Liver (tissue), 9 donors: ENCODE measurements around the gene TMIGD1. TPM values are rescaled to one million over a fixed set of nuclear protein-coding genes. Genes with fewer than 3 reads are reported as not detected.

Source experiments
- DNase-seq: peaks from one replicate; pipeline ENCODE4 v3.0.0-alpha.2; 2017; ENCODE audit warnings: low spot score
- H3K27ac ChIP-seq, 2 donors: one replicate each; pipeline ENCODE4 v1.7.0; 2013; ENCODE audit warnings: inconsistent platforms in 2 of 2, low read length in 2 of 2, control low read depth in 1 of 2, low read depth in 1 of 2, mild to moderate bottlenecking in 1 of 2
- H3K27me3 ChIP-seq, 4 donors: one replicate each; pipeline versions ENCODE4 v1.6.1 to v1.7.0; 2013; ENCODE audit warnings: low read length in 3 of 4, inconsistent platforms in 1 of 4, mild to moderate bottlenecking in 1 of 4, moderate library complexity in 1 of 4; ENCODE audit not compliant: control insufficient read depth in 4 of 4, insufficient read depth in 4 of 4
- H3K36me3 ChIP-seq, 4 donors: one replicate each; pipeline versions ENCODE4 v1.6.1 to v1.7.0; 2013; ENCODE audit warnings: low read length in 3 of 4, mild to moderate bottlenecking in 3 of 4, low read depth in 1 of 4, moderate library complexity in 1 of 4; ENCODE audit not compliant: control insufficient read depth in 4 of 4, insufficient read depth in 3 of 4
- H3K4me1 ChIP-seq, 4 donors: one replicate each; pipeline versions ENCODE4 v1.6.1 to v1.7.0; 2013; ENCODE audit warnings: low read length in 3 of 4, mild to moderate bottlenecking in 3 of 4, moderate library complexity in 1 of 4; ENCODE audit not compliant: control insufficient read depth in 4 of 4, insufficient read depth in 4 of 4
- H3K4me3 ChIP-seq, 3 donors: one replicate each; pipeline versions ENCODE4 v1.6.1 to v1.7.0; 2013; ENCODE audit warnings: low read length in 3 of 3, control low read depth in 1 of 3, low read depth in 1 of 3, mild to moderate bottlenecking in 1 of 3
- H3K9ac ChIP-seq, 2 donors: one replicate each; pipeline ENCODE4 v1.7.0; 2013; ENCODE audit warnings: low read length in 2 of 2, mild to moderate bottlenecking in 2 of 2, moderate library complexity in 2 of 2, control low read depth in 1 of 2, low read depth in 1 of 2
- H3K9me3 ChIP-seq, 4 donors: one replicate each; pipeline versions ENCODE4 v1.6.1 to v1.7.0; 2013; ENCODE audit warnings: low read length in 3 of 4; ENCODE audit not compliant: control insufficient read depth in 4 of 4
- EGR1 ChIP-seq, 2 donors: IDR thresholded peaks; 2 replicates each; pipeline ENCODE4 v1.6.1; 2016 to 2018; ENCODE audit warnings: antibody characterized with exemption in 2 of 2, low read depth in 2 of 2
- GABPA ChIP-seq, 2 donors: IDR thresholded peaks in 1 of 2; conservative IDR thresholded peaks in 1 of 2; 2 replicates each; pipeline ENCODE4 v1.6.1; 2016; ENCODE audit warnings: antibody characterized with exemption in 2 of 2, mild to moderate bottlenecking in 1 of 2, moderate library complexity in 1 of 2
- HNF4G ChIP-seq: IDR thresholded peaks from 2 replicates; pipeline ENCODE4 v1.6.1; 2016; ENCODE audit warnings: antibody characterized with exemption
- JUND ChIP-seq, 2 donors: IDR thresholded peaks; 2 replicates each; pipeline ENCODE4 v1.6.1; 2016; ENCODE audit warnings: antibody characterized with exemption in 2 of 2
- RAD21 ChIP-seq, 2 donors: IDR thresholded peaks; 2 replicates each; pipeline ENCODE4 v1.6.1; 2016; ENCODE audit warnings: antibody characterized with exemption in 2 of 2, mild to moderate bottlenecking in 2 of 2
- RXRA ChIP-seq, 2 donors: IDR thresholded peaks; 2 replicates each; pipeline ENCODE4 v1.6.1; 2017 to 2018; ENCODE audit warnings: antibody characterized with exemption in 2 of 2, mild to moderate bottlenecking in 1 of 2
- SP1 ChIP-seq: IDR thresholded peaks from 2 replicates; pipeline ENCODE4 v1.6.1; 2018; ENCODE audit warnings: antibody characterized with exemption, mild to moderate bottlenecking
- TAF1 ChIP-seq: conservative IDR thresholded peaks from 2 replicates; pipeline ENCODE4 v1.6.1; 2016; ENCODE audit warnings: antibody characterized with exemption, mild to moderate bottlenecking
- YY1 ChIP-seq: IDR thresholded peaks from 2 replicates; pipeline ENCODE4 v1.6.1; 2016; ENCODE audit warnings: antibody characterized with exemption, mild to moderate bottlenecking
- WGBS: extraction: QIAGEN DNeasy Blood & Tissue Kit; methylation state at CpG from one replicate; pipeline ENCODE4 v1.1.7; 2013; 5-methylcytosine and 5-hydroxymethylcytosine counted together
- polyA plus RNA-seq, 2 donors: library from polyadenylated mRNA; stranded (reverse) in 1 of 2; unstranded in 1 of 2; fragments of 200-250 nt in 1 of 2; fragments of >200 nt in 1 of 2; fragmentation: Nextera tagmentation in 1 of 2; extraction: Ambion mirVana in 1 of 2; gene quantifications; one replicate each; pipeline versions ENCODE4 v1.2.1 to v1.2.3, GENCODE V29; 2013 to 2015
- total RNA-seq, 2 donors: library from RNA; depleted of rRNA; stranded (reverse); fragments of >200 nt; gene quantifications; one replicate each; pipeline ENCODE4 v1.2.3, GENCODE V29; 2014
- TF ChIP-seq, protein P1 (sequence below): IDR thresholded peaks from 2 replicates; pipeline ENCODE4 v1.6.1; 2016; ENCODE audit warnings: antibody characterized with exemption
- TF ChIP-seq, protein P2 (sequence below): IDR thresholded peaks from 2 replicates; pipeline ENCODE4 v1.6.1; 2016; ENCODE audit warnings: antibody characterized with exemption
- TF ChIP-seq, protein P3 (sequence below): IDR thresholded peaks from 2 replicates; pipeline ENCODE4 v1.6.1; 2016; ENCODE audit warnings: antibody characterized with exemption
- TF ChIP-seq, protein P4 (sequence below): IDR thresholded peaks from 2 replicates; pipeline ENCODE4 v1.6.1; 2016; ENCODE audit warnings: antibody characterized with exemption, mild to moderate bottlenecking
- donor health status: healthy.
- donor health status: healthy.
- donor health status: healthy.
- donor health status: healthy.
- donor health status: healthy.

TMIGD1 gene
- total and polyA plus RNA-seq, 4 donors: not detected

DNA sequence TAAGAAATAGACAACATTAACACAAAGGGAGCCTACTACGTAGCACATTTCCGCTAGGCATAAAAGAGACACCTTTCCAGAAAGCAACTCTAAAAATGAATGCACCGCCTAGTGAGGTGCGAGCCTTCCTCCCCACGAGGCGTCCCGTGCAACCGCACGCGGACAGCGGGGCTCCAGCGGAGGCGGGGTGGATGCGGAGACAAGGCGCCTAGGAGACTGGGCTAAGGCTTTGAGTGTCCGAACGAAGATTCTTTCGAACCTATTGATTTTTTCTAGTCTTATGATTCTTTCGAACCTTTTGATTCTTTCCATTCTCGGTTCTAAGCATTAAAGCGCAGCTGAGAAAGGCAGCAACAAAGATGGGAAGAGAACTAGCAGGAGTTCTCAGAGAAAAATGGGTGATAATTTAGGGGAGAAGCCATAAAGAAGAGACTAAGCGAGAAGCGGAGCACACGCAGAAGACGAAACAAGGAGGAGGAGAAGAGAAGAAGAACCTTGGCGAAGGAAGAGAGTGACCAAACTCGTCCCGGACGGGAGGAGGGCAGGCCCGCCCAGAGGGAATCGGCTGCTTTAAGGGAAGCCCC is 44.5 kb upstream of the TMIGD1 start:
- peak; percentile 42 for DNase-seq
- peak overlapping the region; percentile 75 to 98 (median 76) for H3K4me3 ChIP-seq
- no peaks in the 10 kb centered on the region for H3K36me3 ChIP-seq
- peaks cover 3 to 30% (median 14%) of the 10 kb centered on the region in 4 donors for H3K4me1 ChIP-seq
- peak in 1 of 2 donors; percentile 3 for TF ChIP-seq RAD21 (IDR thresholded peaks at IDR 0.05)
- TF ChIP-seq, protein P1, sequence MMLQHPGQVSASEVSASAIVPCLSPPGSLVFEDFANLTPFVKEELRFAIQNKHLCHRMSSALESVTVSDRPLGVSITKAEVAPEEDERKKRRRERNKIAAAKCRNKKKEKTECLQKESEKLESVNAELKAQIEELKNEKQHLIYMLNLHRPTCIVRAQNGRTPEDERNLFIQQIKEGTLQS: no peak
- TF ChIP-seq, protein P2, sequence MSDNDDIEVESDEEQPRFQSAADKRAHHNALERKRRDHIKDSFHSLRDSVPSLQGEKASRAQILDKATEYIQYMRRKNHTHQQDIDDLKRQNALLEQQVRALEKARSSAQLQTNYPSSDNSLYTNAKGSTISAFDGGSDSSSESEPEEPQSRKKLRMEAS: peak; percentile 74
- peak overlapping the region; percentile 53 to 83 for H3K27ac ChIP-seq
- H3K9me3 ChIP-seq: no peaks in the 10 kb centered on the region
- H3K27me3 ChIP-seq: no peaks in the 10 kb centered on the region
- peak overlapping the region in 1 of 2 donors; percentile 45 for H3K9ac ChIP-seq
- WGBS: 13% methylated on average over 31 of the region's 31 CpGs

DNA sequence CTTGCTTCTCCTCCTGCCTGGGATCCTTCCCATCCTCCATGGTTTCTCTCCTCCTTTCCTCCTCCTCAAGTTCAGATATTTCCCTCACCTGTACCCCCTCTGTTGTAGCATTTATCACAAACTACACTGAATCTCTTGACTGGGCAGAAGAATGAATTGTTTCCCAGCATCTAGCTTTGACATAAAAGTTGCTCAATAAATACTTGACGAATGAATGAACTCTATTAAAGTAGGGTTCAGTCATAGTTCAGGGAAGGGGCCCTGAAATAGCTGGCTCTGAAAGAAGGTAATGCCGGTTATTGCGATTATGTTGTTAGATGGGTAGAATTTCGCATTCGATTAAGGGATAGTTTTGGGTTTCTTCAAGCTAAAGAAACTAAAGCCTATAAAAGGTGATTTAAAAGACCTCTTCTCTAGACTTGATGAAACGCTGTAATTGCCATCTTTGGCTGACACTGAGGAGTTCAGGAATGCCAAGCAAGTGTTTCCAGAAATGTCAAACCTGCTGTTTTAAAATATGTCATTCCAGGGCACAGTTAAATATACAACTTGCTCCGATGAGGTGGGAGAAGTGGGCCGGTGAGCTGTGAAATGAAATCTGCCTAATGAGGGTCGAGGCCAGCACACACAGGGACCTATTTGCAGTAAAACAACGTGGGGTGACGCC is 43.9 kb upstream of the TMIGD1 start:
- DNase-seq: no peak
- peaks cover 2 to 28% (median 14%) of the 10 kb centered on the region in 4 donors for H3K4me1 ChIP-seq
- peak overlapping the region in 1 of 3 donors; percentile 98 for H3K4me3 ChIP-seq
- H3K9ac ChIP-seq: no peak overlapping the region
- H3K36me3 ChIP-seq: no peaks in the 10 kb centered on the region
- no peak overlapping the region for H3K27ac ChIP-seq
- TF ChIP-seq JUND (IDR thresholded peaks at IDR 0.05) (no peak), RAD21 (IDR thresholded peaks at IDR 0.05) (no peak), TAF1 (no peak), RXRA (IDR thresholded peaks at IDR 0.05) (no peak)
- TF ChIP-seq, protein P1: no peak
- TF ChIP-seq, protein P2: no peak
- H3K27me3 ChIP-seq: no peaks in the 10 kb centered on the region
- WGBS: 78% methylated on average over 11 of the region's 11 CpGs
- H3K9me3 ChIP-seq: no peaks in the 10 kb centered on the region

DNA sequence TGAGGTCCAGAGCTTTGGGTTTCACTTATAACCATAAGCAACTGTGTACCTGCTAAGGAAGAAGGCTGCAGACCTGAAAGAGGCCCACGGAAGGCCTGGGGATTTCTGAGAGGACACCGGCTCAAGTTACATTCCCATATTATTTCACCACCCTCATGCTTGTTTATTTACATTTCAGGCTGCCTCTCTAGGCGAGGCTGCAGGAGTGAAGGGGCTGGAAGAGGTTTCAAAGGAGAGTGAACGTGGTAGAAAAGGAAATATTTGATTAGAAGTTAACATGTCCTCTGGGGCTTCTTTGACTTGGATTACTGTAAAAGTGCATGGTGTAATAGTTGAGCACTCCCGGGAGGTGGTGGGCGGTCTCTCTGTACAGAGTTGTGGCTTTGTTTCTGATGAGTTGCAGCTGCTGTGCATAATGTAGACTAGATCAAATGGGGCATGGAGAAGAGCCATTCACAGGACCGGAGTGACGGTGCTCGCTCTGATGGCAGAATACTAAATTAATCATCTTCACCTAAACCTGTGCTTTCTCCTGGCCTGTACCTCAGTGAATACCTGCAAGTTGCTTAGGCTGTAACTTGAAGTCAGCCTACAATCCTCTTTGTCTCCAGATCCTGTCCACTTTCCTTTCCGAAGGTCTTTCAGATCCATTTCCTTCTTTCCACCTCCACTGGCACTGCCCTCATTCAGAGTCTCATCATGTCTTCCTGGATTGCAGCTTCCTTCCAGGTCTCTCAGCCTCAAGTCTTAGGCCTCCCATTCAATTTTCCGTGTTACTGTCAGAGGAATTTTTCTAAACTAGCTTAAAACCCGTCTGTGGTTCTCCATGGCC is 43.0 kb upstream of the TMIGD1 start:
- H3K27ac ChIP-seq: no peak overlapping the region
- no peaks in the 10 kb centered on the region for H3K9me3 ChIP-seq
- H3K4me3 ChIP-seq: no peak overlapping the region
- H3K4me1 ChIP-seq: peaks cover 2 to 27% (median 14%) of the 10 kb centered on the region in 4 donors
- no peak for TF ChIP-seq TAF1
- no peak for TF ChIP-seq HNF4G
- no peak for TF ChIP-seq JUND (IDR thresholded peaks at IDR 0.05)
- TF ChIP-seq EGR1 (IDR thresholded peaks at IDR 0.05; ENCODE audit: low read depth in 2 of 2): no peak
- no peak for TF ChIP-seq SP1
- TF ChIP-seq RXRA (IDR thresholded peaks at IDR 0.05): no peak
- TF ChIP-seq RAD21 (IDR thresholded peaks at IDR 0.05): no peak
- no peak for TF ChIP-seq GABPA (IDR thresholded peaks at IDR 0.05 in 1 of 2, conservative IDR thresholded peaks at IDR 0.05 in 1 of 2)
- TF ChIP-seq YY1: no peak
- TF ChIP-seq, protein P2: no peak
- TF ChIP-seq, protein P3, sequence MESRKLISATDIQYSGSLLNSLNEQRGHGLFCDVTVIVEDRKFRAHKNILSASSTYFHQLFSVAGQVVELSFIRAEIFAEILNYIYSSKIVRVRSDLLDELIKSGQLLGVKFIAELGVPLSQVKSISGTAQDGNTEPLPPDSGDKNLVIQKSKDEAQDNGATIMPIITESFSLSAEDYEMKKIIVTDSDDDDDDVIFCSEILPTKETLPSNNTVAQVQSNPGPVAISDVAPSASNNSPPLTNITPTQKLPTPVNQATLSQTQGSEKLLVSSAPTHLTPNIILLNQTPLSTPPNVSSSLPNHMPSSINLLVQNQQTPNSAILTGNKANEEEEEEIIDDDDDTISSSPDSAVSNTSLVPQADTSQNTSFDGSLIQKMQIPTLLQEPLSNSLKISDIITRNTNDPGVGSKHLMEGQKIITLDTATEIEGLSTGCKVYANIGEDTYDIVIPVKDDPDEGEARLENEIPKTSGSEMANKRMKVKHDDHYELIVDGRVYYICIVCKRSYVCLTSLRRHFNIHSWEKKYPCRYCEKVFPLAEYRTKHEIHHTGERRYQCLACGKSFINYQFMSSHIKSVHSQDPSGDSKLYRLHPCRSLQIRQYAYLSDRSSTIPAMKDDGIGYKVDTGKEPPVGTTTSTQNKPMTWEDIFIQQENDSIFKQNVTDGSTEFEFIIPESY: no peak
- TF ChIP-seq, protein P4, sequence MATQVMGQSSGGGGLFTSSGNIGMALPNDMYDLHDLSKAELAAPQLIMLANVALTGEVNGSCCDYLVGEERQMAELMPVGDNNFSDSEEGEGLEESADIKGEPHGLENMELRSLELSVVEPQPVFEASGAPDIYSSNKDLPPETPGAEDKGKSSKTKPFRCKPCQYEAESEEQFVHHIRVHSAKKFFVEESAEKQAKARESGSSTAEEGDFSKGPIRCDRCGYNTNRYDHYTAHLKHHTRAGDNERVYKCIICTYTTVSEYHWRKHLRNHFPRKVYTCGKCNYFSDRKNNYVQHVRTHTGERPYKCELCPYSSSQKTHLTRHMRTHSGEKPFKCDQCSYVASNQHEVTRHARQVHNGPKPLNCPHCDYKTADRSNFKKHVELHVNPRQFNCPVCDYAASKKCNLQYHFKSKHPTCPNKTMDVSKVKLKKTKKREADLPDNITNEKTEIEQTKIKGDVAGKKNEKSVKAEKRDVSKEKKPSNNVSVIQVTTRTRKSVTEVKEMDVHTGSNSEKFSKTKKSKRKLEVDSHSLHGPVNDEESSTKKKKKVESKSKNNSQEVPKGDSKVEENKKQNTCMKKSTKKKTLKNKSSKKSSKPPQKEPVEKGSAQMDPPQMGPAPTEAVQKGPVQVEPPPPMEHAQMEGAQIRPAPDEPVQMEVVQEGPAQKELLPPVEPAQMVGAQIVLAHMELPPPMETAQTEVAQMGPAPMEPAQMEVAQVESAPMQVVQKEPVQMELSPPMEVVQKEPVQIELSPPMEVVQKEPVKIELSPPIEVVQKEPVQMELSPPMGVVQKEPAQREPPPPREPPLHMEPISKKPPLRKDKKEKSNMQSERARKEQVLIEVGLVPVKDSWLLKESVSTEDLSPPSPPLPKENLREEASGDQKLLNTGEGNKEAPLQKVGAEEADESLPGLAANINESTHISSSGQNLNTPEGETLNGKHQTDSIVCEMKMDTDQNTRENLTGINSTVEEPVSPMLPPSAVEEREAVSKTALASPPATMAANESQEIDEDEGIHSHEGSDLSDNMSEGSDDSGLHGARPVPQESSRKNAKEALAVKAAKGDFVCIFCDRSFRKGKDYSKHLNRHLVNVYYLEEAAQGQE: no peak
- no peak overlapping the region for H3K9ac ChIP-seq
- H3K36me3 ChIP-seq: no peaks in the 10 kb centered on the region
- DNase-seq: no peak
- H3K27me3 ChIP-seq: no peaks in the 10 kb centered on the region
- 79% methylated on average over 12 of the region's 12 CpGs for WGBS
